Liver (tissue), 9 donors: ENCODE data around the gene GPD1. TPM values are rescaled to one million over a fixed set of nuclear protein-coding genes. Genes with fewer than 3 reads are reported as not detected.

Source experiments
- DNase-seq: peaks from one replicate; pipeline ENCODE4 v3.0.0-alpha.2; 2017; ENCODE audit warnings: low spot score
- H3K27ac ChIP-seq, 2 donors: one replicate each; pipeline ENCODE4 v1.7.0; 2013; ENCODE audit warnings: inconsistent platforms in 2 of 2, low read length in 2 of 2, control low read depth in 1 of 2, low read depth in 1 of 2, mild to moderate bottlenecking in 1 of 2
- H3K27me3 ChIP-seq, 4 donors: one replicate each; pipeline versions ENCODE4 v1.6.1 to v1.7.0; 2013; ENCODE audit warnings: low read length in 3 of 4, inconsistent platforms in 1 of 4, mild to moderate bottlenecking in 1 of 4, moderate library complexity in 1 of 4; ENCODE audit not compliant: control insufficient read depth in 4 of 4, insufficient read depth in 4 of 4
- H3K36me3 ChIP-seq, 4 donors: one replicate each; pipeline versions ENCODE4 v1.6.1 to v1.7.0; 2013; ENCODE audit warnings: low read length in 3 of 4, mild to moderate bottlenecking in 3 of 4, low read depth in 1 of 4, moderate library complexity in 1 of 4; ENCODE audit not compliant: control insufficient read depth in 4 of 4, insufficient read depth in 3 of 4
- H3K4me1 ChIP-seq, 4 donors: one replicate each; pipeline versions ENCODE4 v1.6.1 to v1.7.0; 2013; ENCODE audit warnings: low read length in 3 of 4, mild to moderate bottlenecking in 3 of 4, moderate library complexity in 1 of 4; ENCODE audit not compliant: control insufficient read depth in 4 of 4, insufficient read depth in 4 of 4
- H3K4me3 ChIP-seq, 3 donors: one replicate each; pipeline versions ENCODE4 v1.6.1 to v1.7.0; 2013; ENCODE audit warnings: low read length in 3 of 3, control low read depth in 1 of 3, low read depth in 1 of 3, mild to moderate bottlenecking in 1 of 3
- H3K9ac ChIP-seq, 2 donors: one replicate each; pipeline ENCODE4 v1.7.0; 2013; ENCODE audit warnings: low read length in 2 of 2, mild to moderate bottlenecking in 2 of 2, moderate library complexity in 2 of 2, control low read depth in 1 of 2, low read depth in 1 of 2
- H3K9me3 ChIP-seq, 4 donors: one replicate each; pipeline versions ENCODE4 v1.6.1 to v1.7.0; 2013; ENCODE audit warnings: low read length in 3 of 4; ENCODE audit not compliant: control insufficient read depth in 4 of 4
- ATF3 ChIP-seq: IDR thresholded peaks from 2 replicates; pipeline ENCODE4 v1.6.1; 2016; ENCODE audit warnings: antibody characterized with exemption
- CTCF ChIP-seq: fragments of 150-350 bp; IDR thresholded peaks from 2 replicates; pipeline ENCODE4 v1.5.1; 2017; ENCODE audit warnings: improper control_type of control experiment, low read depth, low read length; ENCODE audit not compliant: missing input control
- EGR1 ChIP-seq, 2 donors: IDR thresholded peaks; 2 replicates each; pipeline ENCODE4 v1.6.1; 2016 to 2018; ENCODE audit warnings: antibody characterized with exemption in 2 of 2, low read depth in 2 of 2
- FOXA1 ChIP-seq: IDR thresholded peaks from 2 replicates; pipeline ENCODE4 v1.6.1; 2016; ENCODE audit warnings: antibody characterized with exemption
- FOXA2 ChIP-seq: IDR thresholded peaks from 2 replicates; pipeline ENCODE4 v1.6.1; 2016; ENCODE audit warnings: antibody characterized with exemption
- GABPA ChIP-seq, 2 donors: IDR thresholded peaks in 1 of 2; conservative IDR thresholded peaks in 1 of 2; 2 replicates each; pipeline ENCODE4 v1.6.1; 2016; ENCODE audit warnings: antibody characterized with exemption in 2 of 2, mild to moderate bottlenecking in 1 of 2, moderate library complexity in 1 of 2
- HNF4A ChIP-seq, 2 donors: conservative IDR thresholded peaks; 2 replicates each; pipeline ENCODE4 v1.6.1; 2016; ENCODE audit warnings: antibody characterized with exemption in 2 of 2, mild to moderate bottlenecking in 2 of 2
- HNF4G ChIP-seq: IDR thresholded peaks from 2 replicates; pipeline ENCODE4 v1.6.1; 2016; ENCODE audit warnings: antibody characterized with exemption
- JUND ChIP-seq, 2 donors: IDR thresholded peaks; 2 replicates each; pipeline ENCODE4 v1.6.1; 2016; ENCODE audit warnings: antibody characterized with exemption in 2 of 2
- NR2F2 ChIP-seq: IDR thresholded peaks from 2 replicates; pipeline ENCODE4 v1.6.1; 2016; ENCODE audit warnings: antibody characterized with exemption
- RAD21 ChIP-seq, 2 donors: IDR thresholded peaks; 2 replicates each; pipeline ENCODE4 v1.6.1; 2016; ENCODE audit warnings: antibody characterized with exemption in 2 of 2, mild to moderate bottlenecking in 2 of 2
- RXRA ChIP-seq, 2 donors: IDR thresholded peaks; 2 replicates each; pipeline ENCODE4 v1.6.1; 2017 to 2018; ENCODE audit warnings: antibody characterized with exemption in 2 of 2, mild to moderate bottlenecking in 1 of 2
- SP1 ChIP-seq: IDR thresholded peaks from 2 replicates; pipeline ENCODE4 v1.6.1; 2018; ENCODE audit warnings: antibody characterized with exemption, mild to moderate bottlenecking
- TAF1 ChIP-seq: conservative IDR thresholded peaks from 2 replicates; pipeline ENCODE4 v1.6.1; 2016; ENCODE audit warnings: antibody characterized with exemption, mild to moderate bottlenecking
- YY1 ChIP-seq: IDR thresholded peaks from 2 replicates; pipeline ENCODE4 v1.6.1; 2016; ENCODE audit warnings: antibody characterized with exemption, mild to moderate bottlenecking
- ZBTB33 ChIP-seq: IDR thresholded peaks from 2 replicates; pipeline ENCODE4 v1.6.1; 2016; ENCODE audit warnings: antibody characterized with exemption
- WGBS: extraction: QIAGEN DNeasy Blood & Tissue Kit; methylation state at CpG from one replicate; pipeline ENCODE4 v1.1.7; 2013; 5-methylcytosine and 5-hydroxymethylcytosine counted together
- polyA plus RNA-seq, 2 donors: library from polyadenylated mRNA; stranded (reverse) in 1 of 2; unstranded in 1 of 2; fragments of 200-250 nt in 1 of 2; fragments of >200 nt in 1 of 2; fragmentation: Nextera tagmentation in 1 of 2; extraction: Ambion mirVana in 1 of 2; gene quantifications; one replicate each; pipeline versions ENCODE4 v1.2.1 to v1.2.3, GENCODE V29; 2013 to 2015
- total RNA-seq, 2 donors: library from RNA; depleted of rRNA; stranded (reverse); fragments of >200 nt; gene quantifications; one replicate each; pipeline ENCODE4 v1.2.3, GENCODE V29; 2014
- TF ChIP-seq, protein P1 (sequence below): IDR thresholded peaks from 2 replicates; pipeline ENCODE4 v1.6.1; 2016; ENCODE audit warnings: antibody characterized with exemption, mild to moderate bottlenecking
- TF ChIP-seq, protein P2 (sequence below): IDR thresholded peaks from 2 replicates; pipeline ENCODE4 v1.6.1; 2016; ENCODE audit warnings: antibody characterized with exemption
- donor health status: healthy.
- donor health status: healthy.
- donor health status: healthy.
- donor health status: healthy.
- donor health status: healthy.

The GPD1 gene
- total and polyA plus RNA-seq, 4 donors = 12.0 to 323 (median 85.6) TPM

DNA sequence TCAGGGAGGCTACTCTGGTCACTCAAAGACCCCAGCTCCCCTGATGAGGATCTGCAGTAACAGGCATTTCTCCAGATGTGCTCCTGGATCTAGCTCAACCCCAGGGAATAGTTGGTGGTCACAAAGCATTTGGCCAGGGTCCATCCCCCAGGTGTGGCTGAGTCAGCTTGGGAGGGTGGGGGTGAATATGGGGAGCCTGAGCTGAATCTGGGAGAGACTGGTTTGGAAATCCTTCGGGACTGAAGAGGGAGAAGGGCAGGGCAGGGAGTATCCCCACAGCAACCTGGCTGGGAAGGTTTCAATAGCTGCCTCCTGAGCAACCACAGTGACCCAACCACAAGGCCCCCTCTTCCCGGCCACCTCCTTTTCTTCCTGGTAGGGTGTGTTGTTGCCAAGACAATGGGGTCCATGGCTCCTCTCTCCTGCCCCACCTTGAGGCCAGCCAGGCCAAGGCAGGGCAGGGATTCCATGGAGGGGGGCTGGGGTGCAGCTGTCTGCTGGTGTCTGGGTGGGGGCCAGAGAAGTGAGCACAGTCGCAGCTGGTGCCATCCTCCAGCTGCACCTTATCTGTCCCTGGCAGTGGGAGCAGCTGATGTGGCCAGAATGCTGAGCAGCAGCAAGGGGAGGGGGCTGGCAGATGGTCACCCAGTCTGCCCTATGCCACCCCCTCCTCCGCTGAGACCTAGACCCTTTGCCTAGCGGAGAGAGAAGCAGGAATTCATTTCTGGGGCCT is 40.9 kb upstream of the GPD1 start (continued):
- TF ChIP-seq, protein P1, sequence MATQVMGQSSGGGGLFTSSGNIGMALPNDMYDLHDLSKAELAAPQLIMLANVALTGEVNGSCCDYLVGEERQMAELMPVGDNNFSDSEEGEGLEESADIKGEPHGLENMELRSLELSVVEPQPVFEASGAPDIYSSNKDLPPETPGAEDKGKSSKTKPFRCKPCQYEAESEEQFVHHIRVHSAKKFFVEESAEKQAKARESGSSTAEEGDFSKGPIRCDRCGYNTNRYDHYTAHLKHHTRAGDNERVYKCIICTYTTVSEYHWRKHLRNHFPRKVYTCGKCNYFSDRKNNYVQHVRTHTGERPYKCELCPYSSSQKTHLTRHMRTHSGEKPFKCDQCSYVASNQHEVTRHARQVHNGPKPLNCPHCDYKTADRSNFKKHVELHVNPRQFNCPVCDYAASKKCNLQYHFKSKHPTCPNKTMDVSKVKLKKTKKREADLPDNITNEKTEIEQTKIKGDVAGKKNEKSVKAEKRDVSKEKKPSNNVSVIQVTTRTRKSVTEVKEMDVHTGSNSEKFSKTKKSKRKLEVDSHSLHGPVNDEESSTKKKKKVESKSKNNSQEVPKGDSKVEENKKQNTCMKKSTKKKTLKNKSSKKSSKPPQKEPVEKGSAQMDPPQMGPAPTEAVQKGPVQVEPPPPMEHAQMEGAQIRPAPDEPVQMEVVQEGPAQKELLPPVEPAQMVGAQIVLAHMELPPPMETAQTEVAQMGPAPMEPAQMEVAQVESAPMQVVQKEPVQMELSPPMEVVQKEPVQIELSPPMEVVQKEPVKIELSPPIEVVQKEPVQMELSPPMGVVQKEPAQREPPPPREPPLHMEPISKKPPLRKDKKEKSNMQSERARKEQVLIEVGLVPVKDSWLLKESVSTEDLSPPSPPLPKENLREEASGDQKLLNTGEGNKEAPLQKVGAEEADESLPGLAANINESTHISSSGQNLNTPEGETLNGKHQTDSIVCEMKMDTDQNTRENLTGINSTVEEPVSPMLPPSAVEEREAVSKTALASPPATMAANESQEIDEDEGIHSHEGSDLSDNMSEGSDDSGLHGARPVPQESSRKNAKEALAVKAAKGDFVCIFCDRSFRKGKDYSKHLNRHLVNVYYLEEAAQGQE = no peak
- TF ChIP-seq ATF3 (no peak), FOXA1 (no peak), SP1 (no peak), NR2F2 (no peak)

- Histone ChIP-seq H3K4me3 (no peak overlapping the region), H3K36me3 (no peaks in the 10 kb centered on the region), H3K9ac (no peak overlapping the region), H3K4me1 (peaks cover 0 to 6% (median 0%) of the 10 kb centered on the region in 4 donors), H3K9me3 (no peaks in the 10 kb centered on the region), H3K27ac (no peak overlapping the region), H3K27me3 (no peaks in the 10 kb centered on the region)
- TF ChIP-seq SP1 (no peak), EGR1 (IDR thresholded peaks at IDR 0.05; ENCODE audit: low read depth in 2 of 2) (no peak), RAD21 (IDR thresholded peaks at IDR 0.05) (no peak), TAF1 (no peak), RXRA (IDR thresholded peaks at IDR 0.05) (no peak), NR2F2 (no peak), ZBTB33 (no peak), CTCF (no peak), HNF4A (conservative IDR thresholded peaks at IDR 0.05) (no peak), FOXA1 (no peak), GABPA (IDR thresholded peaks at IDR 0.05 in 1 of 2, conservative IDR thresholded peaks at IDR 0.05 in 1 of 2) (no peak), JUND (IDR thresholded peaks at IDR 0.05) (no peak), YY1 (no peak), HNF4G (no peak), FOXA2 (no peak), ATF3 (no peak)
- TF ChIP-seq, protein P1 = no peak
- TF ChIP-seq, protein P2, sequence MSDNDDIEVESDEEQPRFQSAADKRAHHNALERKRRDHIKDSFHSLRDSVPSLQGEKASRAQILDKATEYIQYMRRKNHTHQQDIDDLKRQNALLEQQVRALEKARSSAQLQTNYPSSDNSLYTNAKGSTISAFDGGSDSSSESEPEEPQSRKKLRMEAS = no peak
- WGBS = 84% methylated on average over 3 of the region's 3 CpGs
- no peak for DNase-seq
Observed at GRCh38 chr12:50065726-50066310, 38.0 kb upstream of the GPD1 start.
